Stimulated activated CD8-positive, alpha-beta memory T cell treated with anti-CD3 and anti-CD28 coated beads, Interleukin-12 subunit alpha, Interleukin-12 subunit beta, amount 100 ng/mL, for 24 hours (primary cell): ENCODE measurements around the gene PHTF1.

Source experiments
- DNase-seq: peaks from one replicate; pipeline ENCODE4 v3.0.0-alpha.2; 2020; ENCODE audit errors: extremely low read depth

PHTF1 gene

GRCh38 chr1:113665071-113665470 lies 94.2 kb downstream of the PHTF1 start:
- DNase-seq: no peak

- no peak for DNase-seq
Observed at GRCh38 chr1:113663165-113663951, 95.9 kb downstream of the PHTF1 start.

- DNase-seq: no peak
Observed at GRCh38 chr1:113662101-113662500, 97.2 kb downstream of the PHTF1 start.

GRCh38 chr1:113660088-113660487 lies 99.2 kb downstream of the PHTF1 start:
- DNase-seq: no peak

- no peak for DNase-seq
Observed at GRCh38 chr1:113659556-113659955, 99.7 kb downstream of the PHTF1 start.

- DNase-seq: no peak
Observed at GRCh38 chr1:113659035-113659434, 100.3 kb downstream of the PHTF1 start.

- no peak for DNase-seq
Observed at GRCh38 chr1:113657556-113658063, 101.7 kb downstream of the PHTF1 start.

GRCh38 chr1:113657126-113657525 lies 102.2 kb downstream of the PHTF1 start:
- no peak for DNase-seq

- no peak for DNase-seq
Observed at GRCh38 chr1:113654883-113655282, 104.4 kb downstream of the PHTF1 start.

- no peak for DNase-seq
Observed at GRCh38 chr1:113653741-113654140, 105.5 kb downstream of the PHTF1 start.

- no peak for DNase-seq
Observed at GRCh38 chr1:113652771-113653170, 106.5 kb downstream of the PHTF1 start.

- no peak for DNase-seq
Observed at GRCh38 chr1:113648478-113648877, 110.8 kb downstream of the PHTF1 start.

- no peak for DNase-seq
Observed at GRCh38 chr1:113647164-113647563, 112.1 kb downstream of the PHTF1 start.
